ENCODE results near the gene TMEM63B. TPM values are rescaled to one million over a fixed set of nuclear protein-coding genes. Genes with fewer than 3 reads are reported as not detected.

Gene TMEM63B
- total and polyA plus RNA-seq, 4 donors, result 6.1 to 23.5 (median 15.5) TPM

- H3K36me3 ChIP-seq (ENCODE audit: control insufficient read depth in 1 of 2, insufficient read depth in 2 of 2, low read length in 1 of 2), result peaks cover 2 to 4% of the 10 kb centered on the region in 2 donors
- 90 to 96% methylated on average over 3 of the region's 3 CpGs for WGBS, 2 donors
- intact Hi-C loops (cut with DNase I), result no loop called here
- no peaks in the 10 kb centered on the region for H3K4me1 ChIP-seq (ENCODE audit: control insufficient read depth in 1 of 2, insufficient read depth in 2 of 2, low read length in 2 of 2)
- H3K27me3 ChIP-seq (ENCODE audit: control insufficient read depth in 1 of 2, insufficient read depth in 2 of 2, low read length in 1 of 2), result no peaks in the 10 kb centered on the region
- no peak overlapping the region for H3K4me3 ChIP-seq (ENCODE audit: low read length in 2 of 2)
- H3K27ac ChIP-seq (ENCODE audit: low read depth in 1 of 2, low read length in 2 of 2), result no peak overlapping the region
- ATAC-seq (ENCODE audit: low FRiP score), result no peak
- DNase-seq, result no peak
- H3K9me3 ChIP-seq (ENCODE audit: control insufficient read depth, low read length), result no peaks in the 10 kb centered on the region
These were observed 16.4 kb upstream of the TMEM63B start for GRCh38 chr6:44110966-44111365.

GRCh38 chr6:44111434-44112417 is 15.6 kb upstream of the TMEM63B start:
- 74 to 86% methylated on average over 6 of the region's 6 CpGs for WGBS, 2 donors
- DNase-seq (no peak), ATAC-seq (ENCODE audit: low FRiP score) (no peak)
- Histone ChIP-seq H3K4me1 (ENCODE audit: control insufficient read depth in 1 of 2, insufficient read depth in 2 of 2, low read length in 2 of 2) (peaks cover 0 to 4% of the 10 kb centered on the region in 2 donors), H3K27ac (ENCODE audit: low read depth in 1 of 2, low read length in 2 of 2) (no peak overlapping the region), H3K27me3 (ENCODE audit: control insufficient read depth in 1 of 2, insufficient read depth in 2 of 2, low read length in 1 of 2) (no peaks in the 10 kb centered on the region), H3K9me3 (ENCODE audit: control insufficient read depth, low read length) (no peaks in the 10 kb centered on the region), H3K36me3 (ENCODE audit: control insufficient read depth in 1 of 2, insufficient read depth in 2 of 2, low read length in 1 of 2) (peaks cover 2 to 4% of the 10 kb centered on the region in 2 donors), H3K4me3 (ENCODE audit: low read length in 2 of 2) (no peak overlapping the region)
- intact Hi-C loops (cut with DNase I), result no loop called here

GRCh38 chr6:44113414-44113813 is 13.9 kb upstream of the TMEM63B start:
- Histone ChIP-seq H3K4me1 (ENCODE audit: control insufficient read depth in 1 of 2, insufficient read depth in 2 of 2, low read length in 2 of 2) (peaks cover 4 to 5% of the 10 kb centered on the region in 2 donors), H3K4me3 (ENCODE audit: low read length in 2 of 2) (no peak overlapping the region), H3K27me3 (ENCODE audit: control insufficient read depth in 1 of 2, insufficient read depth in 2 of 2, low read length in 1 of 2) (no peaks in the 10 kb centered on the region), H3K36me3 (ENCODE audit: control insufficient read depth in 1 of 2, insufficient read depth in 2 of 2, low read length in 1 of 2) (peaks cover 2 to 4% of the 10 kb centered on the region in 2 donors), H3K9me3 (ENCODE audit: control insufficient read depth, low read length) (no peaks in the 10 kb centered on the region), H3K27ac (ENCODE audit: low read depth in 1 of 2, low read length in 2 of 2) (no peak overlapping the region)
- intact Hi-C loops (cut with DNase I), result no loop called here
- DNase-seq (no peak), ATAC-seq (ENCODE audit: low FRiP score) (no peak)
- 46 to 48% methylated on average over 3 of the region's 3 CpGs for WGBS, 2 donors

GRCh38 chr6:44115866-44116265 is 11.5 kb upstream of the TMEM63B start:
- H3K4me3 ChIP-seq (ENCODE audit: low read length in 2 of 2), result no peak overlapping the region
- H3K27ac ChIP-seq (ENCODE audit: low read depth in 1 of 2, low read length in 2 of 2), result no peak overlapping the region
- peaks cover 5% of the 10 kb centered on the region in 2 donors for H3K4me1 ChIP-seq (ENCODE audit: control insufficient read depth in 1 of 2, insufficient read depth in 2 of 2, low read length in 2 of 2)
- WGBS, 2 donors, result 32 to 41% methylated on average over 5 of the region's 5 CpGs
- no peak for ATAC-seq (ENCODE audit: low FRiP score)
- H3K36me3 ChIP-seq (ENCODE audit: control insufficient read depth in 1 of 2, insufficient read depth in 2 of 2, low read length in 1 of 2), result peaks cover 2% of the 10 kb centered on the region in 2 donors
- no peaks in the 10 kb centered on the region for H3K9me3 ChIP-seq (ENCODE audit: control insufficient read depth, low read length)
- no peak for DNase-seq
- no peaks in the 10 kb centered on the region for H3K27me3 ChIP-seq (ENCODE audit: control insufficient read depth in 1 of 2, insufficient read depth in 2 of 2, low read length in 1 of 2)
- intact Hi-C loops (cut with DNase I), result no loop called here

- Histone ChIP-seq H3K4me3 (ENCODE audit: low read length in 2 of 2) (no peak overlapping the region), H3K27ac (ENCODE audit: low read depth in 1 of 2, low read length in 2 of 2) (peak overlapping the region; percentile 70 to 73), H3K27me3 (ENCODE audit: control insufficient read depth in 1 of 2, insufficient read depth in 2 of 2, low read length in 1 of 2) (no peaks in the 10 kb centered on the region), H3K9me3 (ENCODE audit: control insufficient read depth, low read length) (no peaks in the 10 kb centered on the region), H3K4me1 (ENCODE audit: control insufficient read depth in 1 of 2, insufficient read depth in 2 of 2, low read length in 2 of 2) (peaks cover 5 to 7% of the 10 kb centered on the region in 2 donors), H3K36me3 (ENCODE audit: control insufficient read depth in 1 of 2, insufficient read depth in 2 of 2, low read length in 1 of 2) (peaks cover 2% of the 10 kb centered on the region in 2 donors)
- no peak for DNase-seq
- intact Hi-C loops (cut with DNase I), result no loop called here
- ATAC-seq (ENCODE audit: low FRiP score), result no peak
- 2 to 7% methylated on average over 4 of the region's 4 CpGs for WGBS, 2 donors
These were observed 10.5 kb upstream of the TMEM63B start for GRCh38 chr6:44116641-44117382.

GRCh38 chr6:44117397-44118128 is 9.8 kb upstream of the TMEM63B start:
- DNase-seq (no peak), ATAC-seq (ENCODE audit: low FRiP score) (no peak)
- Histone ChIP-seq H3K4me1 (ENCODE audit: control insufficient read depth in 1 of 2, insufficient read depth in 2 of 2, low read length in 2 of 2) (peaks cover 5 to 7% of the 10 kb centered on the region in 2 donors), H3K36me3 (ENCODE audit: control insufficient read depth in 1 of 2, insufficient read depth in 2 of 2, low read length in 1 of 2) (peaks cover 2% of the 10 kb centered on the region in 2 donors), H3K9me3 (ENCODE audit: control insufficient read depth, low read length) (no peaks in the 10 kb centered on the region), H3K4me3 (ENCODE audit: low read length in 2 of 2) (no peak overlapping the region), H3K27ac (ENCODE audit: low read depth in 1 of 2, low read length in 2 of 2) (peak overlapping the region; percentile 8 to 70), H3K27me3 (ENCODE audit: control insufficient read depth in 1 of 2, insufficient read depth in 2 of 2, low read length in 1 of 2) (no peaks in the 10 kb centered on the region)
- WGBS, 2 donors, result 83 to 84% methylated on average over 6 of the region's 6 CpGs
- intact Hi-C loops (cut with DNase I), result no loop called here

GRCh38 chr6:44119704-44120262 is 7.6 kb upstream of the TMEM63B start:
- no peak overlapping the region for H3K27ac ChIP-seq (ENCODE audit: low read depth in 1 of 2, low read length in 2 of 2)
- peaks cover 5 to 7% of the 10 kb centered on the region in 2 donors for H3K4me1 ChIP-seq (ENCODE audit: control insufficient read depth in 1 of 2, insufficient read depth in 2 of 2, low read length in 2 of 2)
- no peaks in the 10 kb centered on the region for H3K9me3 ChIP-seq (ENCODE audit: control insufficient read depth, low read length)
- DNase-seq, result no peak
- no peaks in the 10 kb centered on the region for H3K27me3 ChIP-seq (ENCODE audit: control insufficient read depth in 1 of 2, insufficient read depth in 2 of 2, low read length in 1 of 2)
- no peak overlapping the region for H3K4me3 ChIP-seq (ENCODE audit: low read length in 2 of 2)
- no peaks in the 10 kb centered on the region for H3K36me3 ChIP-seq (ENCODE audit: control insufficient read depth in 1 of 2, insufficient read depth in 2 of 2, low read length in 1 of 2)
- intact Hi-C loops (cut with DNase I), result no loop called here
- ATAC-seq (ENCODE audit: low FRiP score), result no peak
- 20 to 27% methylated on average over 5 of the region's 5 CpGs for WGBS, 2 donors

All from aorta (tissue), 5 donors.